Duodenal mucosa (tissue), 2 donors: ENCODE data around the gene HRK.

Experiments
- H3K27ac ChIP-seq: one replicate; pipeline ENCODE4 v1.7.0; 2013; ENCODE audit warnings: low read depth, low read length
- H3K27me3 ChIP-seq, 2 donors: one replicate each; pipeline ENCODE4 v1.7.0; 2013; ENCODE audit warnings: low read length in 2 of 2, control low read depth in 1 of 2; ENCODE audit not compliant: insufficient read depth in 2 of 2, control insufficient read depth in 1 of 2
- H3K36me3 ChIP-seq, 2 donors: one replicate each; pipeline ENCODE4 v1.7.0; 2013; ENCODE audit warnings: low read length in 2 of 2, control low read depth in 1 of 2; ENCODE audit not compliant: insufficient read depth in 2 of 2, control insufficient read depth in 1 of 2
- H3K4me1 ChIP-seq, 2 donors: one replicate each; pipeline ENCODE4 v1.7.0; 2013; ENCODE audit warnings: low read length in 2 of 2, control low read depth in 1 of 2; ENCODE audit not compliant: insufficient read depth in 2 of 2, control insufficient read depth in 1 of 2
- H3K4me3 ChIP-seq, 2 donors: one replicate each; pipeline ENCODE4 v1.7.0; 2013; ENCODE audit warnings: low read length in 2 of 2, low read depth in 1 of 2
- H3K9ac ChIP-seq, 2 donors: one replicate each; pipeline ENCODE4 v1.7.0; 2013; ENCODE audit warnings: low read length in 2 of 2, low read depth in 1 of 2
- H3K9me3 ChIP-seq, 2 donors: one replicate each; pipeline ENCODE4 v1.7.0; 2013; ENCODE audit warnings: low read length in 2 of 2, control low read depth in 1 of 2; ENCODE audit not compliant: control insufficient read depth in 1 of 2

Gene HRK

GRCh38 chr12:116919706-116920485 is 38.7 kb upstream of the HRK start:
- Histone ChIP-seq H3K27ac (no peak overlapping the region), H3K9ac (no peak overlapping the region), H3K4me1 (peaks cover 29 to 46% of the 10 kb centered on the region in 2 donors)

GRCh38 chr12:116919247-116919661 is 38.0 kb upstream of the HRK start:
- H3K27me3 ChIP-seq = no peaks in the 10 kb centered on the region
- H3K4me1 ChIP-seq = peaks cover 29 to 42% of the 10 kb centered on the region in 2 donors
- H3K4me3 ChIP-seq = no peak overlapping the region
- no peaks in the 10 kb centered on the region for H3K36me3 ChIP-seq
- H3K9me3 ChIP-seq = no peaks in the 10 kb centered on the region
- H3K9ac ChIP-seq = no peak overlapping the region
- H3K27ac ChIP-seq = no peak overlapping the region

More at GRCh38 chr12:116919706-116920485, 38.7 kb upstream of the HRK start:
- Histone ChIP-seq H3K27me3 (no peaks in the 10 kb centered on the region), H3K9me3 (no peaks in the 10 kb centered on the region), H3K4me3 (no peak overlapping the region), H3K36me3 (no peaks in the 10 kb centered on the region)

DNA sequence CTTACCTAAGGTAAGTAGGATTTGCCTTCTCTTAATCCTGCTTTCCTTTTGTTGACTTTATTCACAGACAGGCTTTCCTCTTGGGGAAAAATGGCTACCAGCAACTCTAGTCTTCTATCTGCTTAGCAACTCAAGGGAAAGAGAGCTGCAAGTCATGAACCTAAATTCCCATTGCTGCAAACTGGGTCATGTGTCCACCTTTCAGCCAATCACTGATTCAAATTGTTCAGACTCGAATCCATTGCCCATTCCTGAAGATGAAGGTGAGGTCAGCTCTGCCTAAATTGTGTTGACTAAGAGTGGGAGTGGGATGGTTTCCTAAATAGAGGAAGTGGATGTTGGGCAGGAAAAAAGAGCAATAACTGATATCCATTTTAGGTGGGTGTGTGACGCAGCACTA is 37.2 kb upstream of the HRK start:
- H3K9ac ChIP-seq = no peak overlapping the region
- no peak overlapping the region for H3K27ac ChIP-seq
- no peaks in the 10 kb centered on the region for H3K9me3 ChIP-seq
- no peak overlapping the region for H3K4me3 ChIP-seq
- no peaks in the 10 kb centered on the region for H3K27me3 ChIP-seq
- H3K36me3 ChIP-seq = peaks cover 0 to 2% of the 10 kb centered on the region in 2 donors
- H3K4me1 ChIP-seq = peaks cover 29 to 42% of the 10 kb centered on the region in 2 donors

DNA sequence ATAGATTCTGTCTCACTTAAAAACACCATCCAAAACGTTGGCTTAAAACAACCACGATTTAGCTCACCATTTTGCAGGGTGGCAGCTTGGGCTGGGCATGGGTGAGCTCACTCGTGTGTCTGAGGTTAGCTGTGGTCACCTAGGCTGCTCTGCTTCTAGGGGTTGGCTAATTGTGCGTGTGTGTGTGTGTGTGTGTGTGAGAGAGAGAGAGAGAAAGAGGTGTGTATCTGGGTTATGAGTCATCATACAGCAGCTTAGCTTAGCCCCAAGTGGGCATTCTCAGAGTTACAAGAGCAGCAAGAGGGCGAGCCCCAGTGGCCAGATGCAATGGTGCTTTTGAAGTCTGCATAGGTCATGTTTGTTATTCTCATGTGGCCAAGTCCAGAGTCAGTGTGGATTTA is 35.5 kb upstream of the HRK start:
- peaks cover 36 to 47% of the 10 kb centered on the region in 2 donors for H3K4me1 ChIP-seq
- no peaks in the 10 kb centered on the region for H3K9me3 ChIP-seq
- H3K4me3 ChIP-seq = no peak overlapping the region
- H3K27ac ChIP-seq = no peak overlapping the region
- no peak overlapping the region for H3K9ac ChIP-seq
- H3K36me3 ChIP-seq = peaks cover 0 to 3% of the 10 kb centered on the region in 2 donors
- H3K27me3 ChIP-seq = no peaks in the 10 kb centered on the region

DNA sequence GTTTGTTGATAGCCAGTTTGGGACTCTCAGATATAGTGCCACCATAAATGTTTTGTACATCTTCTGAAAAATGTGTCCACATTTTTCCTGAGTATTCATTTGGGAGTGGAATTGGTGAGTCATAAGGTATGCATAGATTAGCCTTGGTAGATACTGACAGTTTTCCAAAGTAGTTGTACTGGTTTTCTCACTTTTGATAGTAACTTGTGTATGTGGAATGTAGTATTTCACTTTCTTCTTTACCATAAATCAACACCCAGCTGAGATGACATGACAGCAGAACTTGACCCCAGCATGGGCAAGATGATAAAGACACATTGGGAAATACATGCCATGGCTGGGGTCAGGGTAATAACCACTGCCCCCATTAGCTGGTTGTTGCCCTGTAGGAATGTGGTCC is 34.9 kb upstream of the HRK start:
- peaks cover 36 to 47% of the 10 kb centered on the region in 2 donors for H3K4me1 ChIP-seq
- no peak overlapping the region for H3K4me3 ChIP-seq
- no peaks in the 10 kb centered on the region for H3K9me3 ChIP-seq
- no peaks in the 10 kb centered on the region for H3K27me3 ChIP-seq
- H3K36me3 ChIP-seq = peaks cover 0 to 3% of the 10 kb centered on the region in 2 donors
- H3K27ac ChIP-seq = no peak overlapping the region
- H3K9ac ChIP-seq = no peak overlapping the region

GRCh38 chr12:116915326-116915725 is 34.1 kb upstream of the HRK start:
- Histone ChIP-seq H3K9ac (no peak overlapping the region), H3K36me3 (peaks cover 0 to 3% of the 10 kb centered on the region in 2 donors), H3K4me1 (peaks cover 33 to 42% of the 10 kb centered on the region in 2 donors), H3K9me3 (no peaks in the 10 kb centered on the region), H3K27me3 (no peaks in the 10 kb centered on the region), H3K4me3 (no peak overlapping the region), H3K27ac (no peak overlapping the region)

GRCh38 chr12:116910645-116911451 is 29.6 kb upstream of the HRK start, which contains the start of gene FBXW8:
Gene FBXW8, plus strand, starts transcription at chr12:116910950. Its CDS starts 88 bp downstream, at chr12:116911038.
- Histone ChIP-seq H3K9me3 (no peaks in the 10 kb centered on the region), H3K27me3 (no peaks in the 10 kb centered on the region), H3K36me3 (peaks cover 0 to 3% of the 10 kb centered on the region in 2 donors), H3K9ac (peak within 1 kb of the TSS; percentile 34 to 60), H3K4me3 (peak within 1 kb of the TSS; percentile 81 to 87), H3K4me1 (peaks cover 5 to 8% of the 10 kb centered on the region in 2 donors), H3K27ac (no peak within 1 kb of the TSS)

- H3K27ac ChIP-seq = no peak overlapping the region
- peak overlapping the region; percentile 81 to 87 for H3K4me3 ChIP-seq
- peaks cover 0 to 3% of the 10 kb centered on the region in 2 donors for H3K36me3 ChIP-seq
- H3K27me3 ChIP-seq = no peaks in the 10 kb centered on the region
- H3K9me3 ChIP-seq = no peaks in the 10 kb centered on the region
- peak overlapping the region; percentile 34 to 60 for H3K9ac ChIP-seq
- peaks cover 5 to 8% of the 10 kb centered on the region in 2 donors for H3K4me1 ChIP-seq
Observed at GRCh38 chr12:116910280-116910644, 29.0 kb upstream of the HRK start.

DNA sequence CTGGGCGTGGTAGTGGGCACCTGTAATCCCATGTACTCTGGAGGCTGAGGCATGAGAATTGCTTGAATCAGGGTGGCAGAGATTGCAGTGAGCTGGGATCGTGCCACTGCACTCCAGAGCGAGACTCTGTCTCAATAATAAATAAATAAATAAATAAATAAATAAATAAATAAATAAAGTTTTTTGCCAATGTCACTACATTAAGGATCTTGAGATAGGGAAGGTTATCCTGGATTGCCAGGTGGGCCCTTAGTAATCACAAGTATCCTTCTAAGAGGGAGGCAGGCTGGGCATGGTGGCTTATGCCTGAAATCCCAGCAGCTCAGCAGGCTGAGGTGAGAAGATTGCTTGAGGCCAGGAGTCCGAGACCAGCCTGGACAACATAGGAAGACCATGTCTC is 25.0 kb upstream of the HRK start:
- H3K9me3 ChIP-seq = no peaks in the 10 kb centered on the region
- H3K4me1 ChIP-seq = no peaks in the 10 kb centered on the region
- H3K9ac ChIP-seq = no peak overlapping the region
- no peak overlapping the region for H3K4me3 ChIP-seq
- H3K36me3 ChIP-seq = no peaks in the 10 kb centered on the region
- no peaks in the 10 kb centered on the region for H3K27me3 ChIP-seq
- no peak overlapping the region for H3K27ac ChIP-seq

- H3K9ac ChIP-seq = no peak overlapping the region
- H3K36me3 ChIP-seq = no peaks in the 10 kb centered on the region
- H3K9me3 ChIP-seq = no peaks in the 10 kb centered on the region
- H3K4me3 ChIP-seq = no peak overlapping the region
- peaks cover 0 to under 1% of the 10 kb centered on the region in 2 donors for H3K27me3 ChIP-seq
- no peaks in the 10 kb centered on the region for H3K4me1 ChIP-seq
- H3K27ac ChIP-seq = no peak overlapping the region
Observed at GRCh38 chr12:116903818-116904217, 22.6 kb upstream of the HRK start.
